ENCODE data around the gene PHAX. TPM values are rescaled to one million over a fixed set of nuclear protein-coding genes. Genes with fewer than 3 reads are reported as not detected.
"Not testable (repeated sequence)": the region's sequence is repeated elsewhere in the genome, so short reads cannot be mapped to it uniquely, and the experiment has no call there.

PHAX gene
- total RNA-seq, 4 donors from 2014 or later: 57.3 to 83.4 (median 68.2) TPM

GRCh38 chr5:126645132-126645531 lies 44.4 kb downstream of the PHAX start:
- no peaks in the 10 kb centered on the region for H3K27me3 ChIP-seq
- TF ChIP-seq POLR2AphosphoS5 (IDR thresholded peaks at IDR 0.05): no peak
- TF ChIP-seq EP300 (IDR thresholded peaks at IDR 0.05): no peak
- no peak for TF ChIP-seq POLR2A (IDR thresholded peaks at IDR 0.05)
- TF ChIP-seq, protein P1, sequence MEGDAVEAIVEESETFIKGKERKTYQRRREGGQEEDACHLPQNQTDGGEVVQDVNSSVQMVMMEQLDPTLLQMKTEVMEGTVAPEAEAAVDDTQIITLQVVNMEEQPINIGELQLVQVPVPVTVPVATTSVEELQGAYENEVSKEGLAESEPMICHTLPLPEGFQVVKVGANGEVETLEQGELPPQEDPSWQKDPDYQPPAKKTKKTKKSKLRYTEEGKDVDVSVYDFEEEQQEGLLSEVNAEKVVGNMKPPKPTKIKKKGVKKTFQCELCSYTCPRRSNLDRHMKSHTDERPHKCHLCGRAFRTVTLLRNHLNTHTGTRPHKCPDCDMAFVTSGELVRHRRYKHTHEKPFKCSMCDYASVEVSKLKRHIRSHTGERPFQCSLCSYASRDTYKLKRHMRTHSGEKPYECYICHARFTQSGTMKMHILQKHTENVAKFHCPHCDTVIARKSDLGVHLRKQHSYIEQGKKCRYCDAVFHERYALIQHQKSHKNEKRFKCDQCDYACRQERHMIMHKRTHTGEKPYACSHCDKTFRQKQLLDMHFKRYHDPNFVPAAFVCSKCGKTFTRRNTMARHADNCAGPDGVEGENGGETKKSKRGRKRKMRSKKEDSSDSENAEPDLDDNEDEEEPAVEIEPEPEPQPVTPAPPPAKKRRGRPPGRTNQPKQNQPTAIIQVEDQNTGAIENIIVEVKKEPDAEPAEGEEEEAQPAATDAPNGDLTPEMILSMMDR (IDR thresholded peaks at IDR 0.05): no peak
- H3K36me3 ChIP-seq: no peaks in the 10 kb centered on the region
- 67 to 71% methylated on average over 1 of the region's 1 CpG for WGBS, 2 donors (ENCODE audit: low coverage in 1 of 2)
- no peak for ATAC-seq
- H3K27ac ChIP-seq: no peak overlapping the region
- peaks cover 0 to 9% (median 0%) of the 10 kb centered on the region in 3 donors for H3K9me3 ChIP-seq
- H3K4me3 ChIP-seq: no peak overlapping the region
- no peaks in the 10 kb centered on the region for H3K4me1 ChIP-seq

DNA sequence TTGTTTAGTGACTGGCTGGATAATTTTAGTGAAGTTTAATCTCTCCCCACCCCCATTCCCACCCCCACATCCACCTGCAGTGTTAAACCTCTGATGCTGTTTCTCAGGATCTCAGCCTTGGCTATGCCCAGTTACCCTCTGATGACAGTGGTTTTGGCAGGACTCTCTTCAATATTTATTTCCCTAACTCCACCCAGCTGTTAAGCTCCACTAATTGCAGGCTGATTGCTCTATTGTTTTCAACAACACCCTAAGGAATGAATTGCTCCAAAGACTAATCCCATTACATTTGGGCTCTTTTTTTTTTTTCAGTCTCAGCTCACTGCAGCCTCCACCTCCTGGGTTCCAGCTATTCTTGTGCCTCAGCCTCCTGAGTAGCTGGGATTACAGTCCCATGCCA lies 46.3 kb downstream of the PHAX start:
- no peak for ATAC-seq
- Histone ChIP-seq H3K27me3 (no peaks in the 10 kb centered on the region), H3K27ac (no peak overlapping the region), H3K36me3 (no peaks in the 10 kb centered on the region), H3K4me1 (no peaks in the 10 kb centered on the region), H3K4me3 (no peak overlapping the region), H3K9me3 (peaks cover 0 to 9% (median 0%) of the 10 kb centered on the region in 3 donors)
- TF ChIP-seq POLR2AphosphoS5 (IDR thresholded peaks at IDR 0.05) (no peak), EP300 (IDR thresholded peaks at IDR 0.05) (no peak), POLR2A (IDR thresholded peaks at IDR 0.05) (no peak)
- TF ChIP-seq, protein P1 (IDR thresholded peaks at IDR 0.05): no peak

- 76% methylated on average over 4 of the region's 4 CpGs; no CpG with 5 or more reads in 1 of the 2 donors for WGBS, 2 donors (ENCODE audit: low coverage in 1 of 2)
- Histone ChIP-seq H3K4me3 (no peak overlapping the region), H3K4me1 (no peaks in the 10 kb centered on the region), H3K27me3 (no peaks in the 10 kb centered on the region), H3K36me3 (no peaks in the 10 kb centered on the region), H3K9me3 (peaks cover 0 to 9% (median 0%) of the 10 kb centered on the region in 3 donors), H3K27ac (no peak overlapping the region)
- no peak for ATAC-seq
- TF ChIP-seq, protein P1 (IDR thresholded peaks at IDR 0.05): no peak
- TF ChIP-seq EP300 (IDR thresholded peaks at IDR 0.05) (no peak), POLR2A (IDR thresholded peaks at IDR 0.05) (no peak), POLR2AphosphoS5 (IDR thresholded peaks at IDR 0.05) (no peak)
These were observed 47.7 kb downstream of the PHAX start for GRCh38 chr5:126648471-126648870.

DNA sequence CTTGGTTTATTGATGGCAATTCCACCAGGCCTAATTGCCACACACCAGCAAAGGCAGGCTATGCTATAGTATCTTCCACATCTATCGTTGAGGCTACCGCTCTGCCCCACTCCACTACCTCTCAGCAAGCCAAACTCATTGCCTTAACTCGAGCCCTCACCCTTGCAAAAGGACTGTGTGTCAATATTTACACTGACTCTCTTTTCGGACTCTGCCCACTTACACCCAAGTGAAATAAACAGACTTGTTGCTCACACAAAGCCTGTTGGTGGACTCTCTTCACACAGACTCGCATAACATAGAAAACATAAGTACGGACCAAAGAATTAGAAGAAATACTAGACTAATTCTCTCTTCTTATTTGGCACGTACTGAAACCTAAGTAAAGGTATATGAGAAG lies 48.3 kb downstream of the PHAX start:
- H3K27ac ChIP-seq, ATAC-seq: not testable (repeated sequence)
- WGBS, 2 donors (ENCODE audit: low coverage in 1 of 2): 66 to 74% methylated on average over 6 of the region's 7 CpGs

GRCh38 chr5:126649709-126650108 lies 49.0 kb downstream of the PHAX start:
- not testable (repeated sequence) for ATAC-seq, H3K27me3 ChIP-seq
- 79 to 83% methylated on average over 3 to 5 of the region's 6 CpGs for WGBS, 2 donors (ENCODE audit: low coverage in 1 of 2)

More for the DNA sequence above, 48.3 kb downstream of the PHAX start:
- H3K4me3 ChIP-seq, H3K36me3 ChIP-seq, H3K4me1 ChIP-seq, H3K27me3 ChIP-seq, H3K9me3 ChIP-seq: not testable (repeated sequence)

DNA sequence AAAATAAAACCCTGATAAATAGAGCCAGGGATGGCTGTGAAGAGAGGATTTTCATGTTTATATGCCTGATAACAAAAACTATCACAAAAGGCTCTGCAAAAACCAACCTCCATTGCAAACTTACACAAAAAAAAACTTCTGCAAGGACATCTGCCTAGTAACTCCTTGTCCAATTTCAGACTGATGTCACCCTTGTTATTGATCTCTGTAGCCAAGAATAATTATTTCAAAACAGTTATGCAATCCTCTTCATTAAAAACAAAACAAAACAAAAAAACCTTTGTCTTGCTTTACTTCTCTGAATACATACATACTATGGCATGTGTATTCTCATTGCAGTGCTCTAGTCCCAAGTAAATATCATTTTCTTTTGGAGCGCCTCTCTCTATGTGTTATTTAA lies 49.7 kb downstream of the PHAX start:
- Histone ChIP-seq H3K27me3 (no peaks in the 10 kb centered on the region), H3K27ac (no peak overlapping the region), H3K4me1 (no peaks in the 10 kb centered on the region), H3K9me3 (peaks cover 0 to 1% (median 0%) of the 10 kb centered on the region in 3 donors), H3K36me3 (no peaks in the 10 kb centered on the region), H3K4me3 (no peak overlapping the region)
- WGBS, 2 donors (ENCODE audit: low coverage in 1 of 2): 100% methylated on average over 1 of the region's 1 CpG; no CpG with 5 or more reads in 1 of the 2 donors
- no peak for ATAC-seq
- no peak for TF ChIP-seq POLR2A (IDR thresholded peaks at IDR 0.05)
- no peak for TF ChIP-seq POLR2AphosphoS5 (IDR thresholded peaks at IDR 0.05)
- TF ChIP-seq EP300 (IDR thresholded peaks at IDR 0.05): no peak
- TF ChIP-seq, protein P1 (IDR thresholded peaks at IDR 0.05): no peak

More at GRCh38 chr5:126649709-126650108, 49.0 kb downstream of the PHAX start:
- not testable (repeated sequence) for H3K27ac ChIP-seq, H3K36me3 ChIP-seq, H3K9me3 ChIP-seq, H3K4me1 ChIP-seq, H3K4me3 ChIP-seq

All from gastroesophageal sphincter (tissue), 4 donors.